Measurements from ENCODE around the gene CSTF2T.

GRCh38 chr10:51691135-51691534, 8.3 kb downstream of the CSTF2T start:
- TF ChIP-seq SPI1 (IDR thresholded peaks at IDR 0.05; ENCODE audit: low read depth, low read length) (no peak), POLR2A (IDR thresholded peaks at IDR 0.05; ENCODE audit: low read depth, low read length) (no peak), POLR2AphosphoS5 (IDR thresholded peaks at IDR 0.05; ENCODE audit: low read depth, low read length) (no peak), PAX5 (IDR thresholded peaks at IDR 0.05; ENCODE audit: insufficient read depth, low read length, severe bottlenecking) (no peak), TAF1 (IDR thresholded peaks at IDR 0.05; ENCODE audit: low read depth, low read length) (no peak)

Measured in GM12891 (cell line).